OCI-LY1 (cell line): ENCODE results near the gene SLC6A18.

ENCODE experiments used
- EZH2 ChIP-seq: fragments of 200-600 bp; sonication (generic), shearing (Covaris generic); IDR thresholded peaks from 2 replicates; pipeline ENCODE4 v1.8.0; 2017; ENCODE audit warnings: borderline replicate concordance, mixed run types, mild to moderate bottlenecking, antibody characterized with exemption, low read length, moderate library complexity, mixed read lengths
- TF ChIP-seq, protein P1 (sequence below): fragments of 200-600 bp; sonication (generic), shearing (Covaris generic); IDR thresholded peaks from 2 replicates; pipeline ENCODE4 v1.5.1; 2017; ENCODE audit warnings: mild to moderate bottlenecking, antibody characterized with exemption, low read length, moderate library complexity, mixed read lengths

DNA sequence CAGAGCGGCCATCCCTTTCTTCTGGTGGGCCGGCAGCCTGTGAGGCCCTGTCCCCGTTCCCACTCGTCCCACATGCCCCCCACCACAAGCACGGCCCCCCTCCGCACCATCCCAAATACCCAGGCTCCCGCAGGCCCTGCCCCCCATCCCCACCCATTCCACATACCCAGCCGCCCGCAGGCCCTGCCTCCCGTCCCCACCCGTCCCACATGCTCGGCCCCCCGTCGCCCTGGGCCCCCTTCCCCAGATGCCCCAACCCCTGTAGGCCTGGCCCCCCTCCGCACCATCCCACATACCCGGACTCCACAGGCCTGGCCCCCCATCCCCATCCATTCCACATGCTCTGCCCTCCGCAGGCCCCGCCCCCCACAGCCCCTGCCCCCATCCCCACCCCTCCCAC is 12.3 kb upstream of the SLC6A18 start:
- TF ChIP-seq, protein P1, sequence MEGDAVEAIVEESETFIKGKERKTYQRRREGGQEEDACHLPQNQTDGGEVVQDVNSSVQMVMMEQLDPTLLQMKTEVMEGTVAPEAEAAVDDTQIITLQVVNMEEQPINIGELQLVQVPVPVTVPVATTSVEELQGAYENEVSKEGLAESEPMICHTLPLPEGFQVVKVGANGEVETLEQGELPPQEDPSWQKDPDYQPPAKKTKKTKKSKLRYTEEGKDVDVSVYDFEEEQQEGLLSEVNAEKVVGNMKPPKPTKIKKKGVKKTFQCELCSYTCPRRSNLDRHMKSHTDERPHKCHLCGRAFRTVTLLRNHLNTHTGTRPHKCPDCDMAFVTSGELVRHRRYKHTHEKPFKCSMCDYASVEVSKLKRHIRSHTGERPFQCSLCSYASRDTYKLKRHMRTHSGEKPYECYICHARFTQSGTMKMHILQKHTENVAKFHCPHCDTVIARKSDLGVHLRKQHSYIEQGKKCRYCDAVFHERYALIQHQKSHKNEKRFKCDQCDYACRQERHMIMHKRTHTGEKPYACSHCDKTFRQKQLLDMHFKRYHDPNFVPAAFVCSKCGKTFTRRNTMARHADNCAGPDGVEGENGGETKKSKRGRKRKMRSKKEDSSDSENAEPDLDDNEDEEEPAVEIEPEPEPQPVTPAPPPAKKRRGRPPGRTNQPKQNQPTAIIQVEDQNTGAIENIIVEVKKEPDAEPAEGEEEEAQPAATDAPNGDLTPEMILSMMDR, result no peak
- no peak for TF ChIP-seq EZH2
